ENCODE data around the gene SLC41A1. TPM values are rescaled to one million over a fixed set of nuclear protein-coding genes. Genes with fewer than 3 reads are reported as not detected.

The SLC41A1 gene
- total and polyA plus RNA-seq, 9 of the 15 experiments (the other 6 are each of a cell fraction or from before 2014, with no cell fraction given), result 4.1 to 29.3 (median 11.4) TPM

- no peak for TF ChIP-seq ZNF740 (CRISPR knock-in tag; IDR thresholded peaks at IDR 0.05)
- TF ChIP-seq ZNF740 (tag; IDR thresholded peaks at IDR 0.05), result peak in 1 of 2 experiments; percentile 65; a peak in 2 of 4 replicates
- no peak for TF ChIP-seq HMBOX1 (IDR thresholded peaks at IDR 0.05)
- TF ChIP-seq NFRKB (IDR thresholded peaks at IDR 0.05; ENCODE audit: low read depth), result peak; percentile 100
- TF ChIP-seq IFI16 (CRISPR knock-in tag; IDR thresholded peaks at IDR 0.05), result no peak
- no peak for TF ChIP-seq ZNF140 (CRISPR knock-in tag; IDR thresholded peaks at IDR 0.05)
- TF ChIP-seq ZNF143 (CRISPR knock-in tag; IDR thresholded peaks at IDR 0.05), result no peak
- peak; percentile 92 for TF ChIP-seq SOX6 (IDR thresholded peaks at IDR 0.05)
- TF ChIP-seq U2AF1 (optimal IDR thresholded peaks at IDR 0.05; ENCODE audit: low read depth, low read length), result no peak
- peak; percentile 69 for TF ChIP-seq HCFC1 (IDR thresholded peaks at IDR 0.05; ENCODE audit: low read depth, low read length)
- TF ChIP-seq HIVEP1 (CRISPR knock-in tag; IDR thresholded peaks at IDR 0.05), result peak; percentile 28; the same call in 1 of the 2 replicates
- TF ChIP-seq GATAD2A (IDR thresholded peaks at IDR 0.05), result peak; percentile 46; the same call in 1 of the 2 replicates
- no peak for TF ChIP-seq FOXP4 (CRISPR knock-in tag; IDR thresholded peaks at IDR 0.05; ENCODE audit: borderline replicate concordance)
- peak; percentile 73 for TF ChIP-seq TAF1 (IDR thresholded peaks at IDR 0.05; ENCODE audit: control insufficient read depth, extremely low read depth, insufficient read depth, low read length, severe bottlenecking)
- peak; percentile 70 for TF ChIP-seq PRDM10 (IDR thresholded peaks at IDR 0.05; ENCODE audit: partially characterized antibody)
- TF ChIP-seq E2F3 (CRISPR knock-in tag; IDR thresholded peaks at IDR 0.05), result peak; percentile 98
- peak; percentile 64 for TF ChIP-seq TFAP4 (CRISPR knock-in tag; IDR thresholded peaks at IDR 0.05; ENCODE audit: borderline replicate concordance)
- TF ChIP-seq TBP (optimal IDR thresholded peaks at IDR 0.05; ENCODE audit: low read depth, low read length), result peak; percentile 90
- TF ChIP-seq CBX3 (IDR thresholded peaks at IDR 0.05; ENCODE audit: borderline replicate concordance in 1 of 2, low read length in 2 of 2), result peak in 1 of 2 experiments; percentile 99; a peak in 2 of 3 replicates
Observed at GRCh38 chr1:205750138-205751035, 62.6 kb downstream of the SLC41A1 start, which contains the start of gene NUCKS1 (continued).

Measured in K562 (cell line).